Loucy (cell line): Measurements from ENCODE around the gene RALGPS1.

Source experiments
- CTCF ChIP-seq: fragments of 200-600 bp; sonication (generic); conservative IDR thresholded peaks from 2 replicates; pipeline ENCODE4 v1.5.1; 2014; ENCODE audit warnings: mild to moderate bottlenecking, antibody characterized with exemption, low read length
- EZH2phosphoT487 ChIP-seq: fragments of 200-600 bp; IDR thresholded peaks from 2 replicates; pipeline ENCODE4 v1.6.1; 2018; ENCODE audit warnings: antibody characterized with exemption, mild to moderate bottlenecking, moderate library complexity, borderline replicate concordance

DNA sequence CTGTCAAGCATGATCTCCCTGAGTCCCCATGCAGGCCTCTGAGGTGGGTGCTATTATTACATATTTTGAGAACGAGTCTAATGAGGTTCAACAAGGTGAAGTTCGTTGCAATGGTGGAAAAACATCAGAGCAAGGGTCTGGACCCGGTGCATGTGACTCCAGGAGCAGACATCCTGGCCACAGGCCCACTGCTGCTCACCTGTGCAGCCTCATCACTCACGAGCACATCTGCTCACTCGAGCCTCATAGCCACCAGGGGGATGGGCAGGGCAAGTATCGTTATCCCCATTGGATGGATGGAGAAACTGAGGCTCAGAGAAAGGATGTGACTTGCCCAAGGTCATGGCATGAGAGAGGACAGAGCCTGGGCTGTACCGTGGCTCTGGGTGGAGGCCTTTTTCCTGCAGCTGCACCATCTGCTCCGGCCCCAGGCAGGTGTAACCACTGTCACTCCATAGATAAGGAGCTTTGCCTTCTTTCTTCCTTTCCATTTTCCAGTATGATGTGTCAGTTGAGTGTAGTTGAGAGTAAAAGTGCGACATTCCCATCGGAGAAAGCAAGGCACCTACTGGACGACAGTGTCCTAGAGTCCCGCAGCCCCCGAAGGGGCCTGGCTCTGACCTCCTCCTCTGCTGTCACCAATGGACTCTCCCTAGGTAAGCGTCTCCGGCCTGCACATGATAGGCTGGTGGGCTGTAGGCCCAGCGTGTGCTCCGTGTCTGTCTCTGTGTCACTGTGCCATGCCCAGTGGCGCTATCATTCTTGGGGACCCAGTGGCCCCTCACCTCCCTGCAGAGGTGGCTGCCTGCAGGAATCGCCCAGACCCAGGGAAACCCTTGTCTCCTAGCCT is 281.6 kb downstream of the RALGPS1 start:
- no peak for TF ChIP-seq CTCF
- TF ChIP-seq EZH2phosphoT487, result no peak
